Measurements from ENCODE around the gene MS4A10. TPM values are rescaled to one million over a fixed set of nuclear protein-coding genes. Genes with fewer than 3 reads are reported as not detected.

The MS4A10 gene
- total and polyA plus RNA-seq, 10 of the 15 experiments (the other 5 are each of a cell fraction or from before 2014, with no cell fraction given), result not detected

- no peak for FAIRE-seq
- ChIA-PET RAD21 (ENCODE audit: unreplicated experiment) (no interaction called here), SMC1A (ENCODE audit: uncharacterized antibody, unreplicated experiment) (no interaction called here)
Observed at GRCh38 chr11:60795291-60795690, 10.2 kb downstream of the MS4A10 start.

More at GRCh38 chr11:60795291-60795690, 10.2 kb downstream of the MS4A10 start:
- POLR2A ChIA-PET, result interaction anchor here (0.6 kb wide), 1 partner anchor 596 kb away, joined by 3 read pairs; no protein-coding TSS in a partner anchor
- WGBS (ENCODE audit: insufficient coverage, insufficient replicate concordance, low lambda C conversion rate, missing lambda C conversion rate), result 16% methylated on average over 6 of the region's 6 CpGs
- in situ Hi-C loops (cut with MboI), result no loop called here
- Histone ChIP-seq H3K4me1 (ENCODE audit: control insufficient read depth, insufficient read depth, low read length) (no peaks in the 10 kb centered on the region), H3K9me3 (replicated peaks; ENCODE audit: control insufficient read depth, insufficient read depth, low read length) (no peaks in the 10 kb centered on the region; the same call in 2 of the 3 replicates), H3K36me3 (ENCODE audit: control insufficient read depth in 2 of 2, insufficient read depth in 2 of 2, low read length in 1 of 2) (no peaks in the 10 kb centered on the region), H3K9ac (ENCODE audit: control insufficient read depth, insufficient read depth, low read length) (no peak overlapping the region), H3K27ac (ENCODE audit: control insufficient read depth, insufficient read depth) (no peak overlapping the region), H3K4me3 (no peak overlapping the region), H4K20me1 (ENCODE audit: control insufficient read depth, insufficient read depth) (no peaks in the 10 kb centered on the region), H3K4me2 (ENCODE audit: control insufficient read depth, insufficient read depth) (no peak overlapping the region), H3K27me3 (replicated peaks in 1 of 2; ENCODE audit: control insufficient read depth in 2 of 2, insufficient read depth in 2 of 2, low read length in 1 of 2) (no peaks in the 10 kb centered on the region; a peak in 1 of 4 replicates), H2AFZ (ENCODE audit: control insufficient read depth, low read depth, low read length) (no peak overlapping the region), H3K79me2 (ENCODE audit: control insufficient read depth, insufficient read depth, low read length) (no peaks in the 10 kb centered on the region)
- TF ChIP-seq ASH2L (IDR thresholded peaks at IDR 0.05; ENCODE audit: borderline replicate concordance, low read depth) (no peak), STAT3 (IDR thresholded peaks at IDR 0.05; ENCODE audit: low read depth, low read length) (no peak), SP1 (IDR thresholded peaks at IDR 0.05; ENCODE audit: low read depth, low read length) (no peak), ZNF592 (IDR thresholded peaks at IDR 0.05) (no peak), RELA (IDR thresholded peaks at IDR 0.05; ENCODE audit: borderline replicate concordance, partially characterized antibody) (no peak), MYB (IDR thresholded peaks at IDR 0.05; ENCODE audit: borderline replicate concordance, low read depth, low read length) (no peak), ZNF274 (IDR thresholded peaks at IDR 0.05; ENCODE audit: insufficient read depth, insufficient read length) (no peak), EED (IDR thresholded peaks at IDR 0.05; ENCODE audit: low read depth) (no peak), RBBP5 (conservative IDR thresholded peaks at IDR 0.05) (no peak), CUX1 (IDR thresholded peaks at IDR 0.05; ENCODE audit: insufficient replicate concordance, low read depth, low read length) (no peak)
- CTCF ChIA-PET, result interaction anchor here (0.5 kb wide), 1 partner anchor 20 kb away, joined by 3 read pairs; no protein-coding TSS in a partner anchor
- intact Hi-C loops (cut with micrococcal nuclease; ENCODE audit: unreplicated experiment), result no loop called here
- no TSS peak for BruUV-seq (replicated peaks)
- ATAC-seq (no peak), DNase-seq (ENCODE audit: low read depth, low spot score) (no peak)
